Endothelial cell of umbilical vein (primary cell): ENCODE results near the gene UNC5C. TPM values are rescaled to one million over a fixed set of nuclear protein-coding genes. Genes with fewer than 3 reads are reported as not detected.

ENCODE experiments used
- BruUV-seq: library from RNA; stranded (reverse); fragments of 400-500 nt; replicated peaks from 2 replicates; lab custom pipeline; 2021; lab: Mats Ljungman, UMichigan
- CTCF ChIA-PET: fragments of 300-600, 350-600 bp; sonication (Branson Sonifier 250); formaldehyde crosslinking; loops from one replicate; lab custom pipeline; 2021; ENCODE audit warnings: antibody characterized with exemption, inconsistent platforms; lab: Charles Lee
- POLR2A ChIA-PET: fragments of 300-600, 350-600 bp; sonication (Branson Sonifier 250); formaldehyde crosslinking; loops from one replicate; lab custom pipeline; 2021; ENCODE audit warnings: antibody characterized with exemption, inconsistent platforms; lab: Charles Lee
- DNase-seq: peaks from one replicate; pipeline ENCODE4 v3.0.0-alpha.2; 2011; ENCODE audit warnings: low read depth, low spot score
- FAIRE-seq: peaks from 2 replicates; lab custom pipeline; 2011; peaks lifted over from hg19 to GRCh38; lab: Jason Lieb, UNC
- H2AFZ ChIP-seq: 2 replicates; pipeline ENCODE4 v1.6.0; 2012; ENCODE audit warnings: low read depth, low read length, control low read depth, inconsistent platforms
- H3K27ac ChIP-seq: 2 replicates; pipeline ENCODE4 v1.5.1; 2011; ENCODE audit warnings: low read depth, mild to moderate bottlenecking, control low read depth, low read length, moderate library complexity; ENCODE audit not compliant: insufficient read depth
- H3K27me3 ChIP-seq, 2 experiments: 2 replicates each; pipeline versions ENCODE4 v1.6.0 to v1.6.1; 2011; ENCODE audit warnings: low read length in 2 of 2, mixed read lengths in 1 of 2; ENCODE audit not compliant: control insufficient read depth in 2 of 2, insufficient read depth in 2 of 2
- H3K36me3 ChIP-seq, 2 experiments: 2 replicates in 1 of 2; 3 replicates in 1 of 2; pipeline ENCODE4 v1.5.1; 2011; ENCODE audit warnings: low read length in 2 of 2, mild to moderate bottlenecking in 1 of 2, moderate library complexity in 1 of 2; ENCODE audit not compliant: control insufficient read depth in 2 of 2, insufficient read depth in 2 of 2; ENCODE audit errors: extremely low read depth in 1 of 2
- H3K4me1 ChIP-seq: 3 replicates; pipeline ENCODE4 v1.5.1; 2011; ENCODE audit warnings: mild to moderate bottlenecking, low read length; ENCODE audit not compliant: control insufficient read depth, insufficient read depth; ENCODE audit errors: extremely low read depth
- H3K4me2 ChIP-seq: 2 replicates; pipeline ENCODE4 v1.6.1; 2011; ENCODE audit warnings: low read length, control low read depth, mixed read lengths; ENCODE audit not compliant: insufficient read depth
- H3K4me3 ChIP-seq, 3 experiments: fragments of 200-600 bp in 1 of 3; sonication (generic), shearing (Covaris generic) in 1 of 3; replicated peaks in 1 of 3; 2 replicates each; pipeline ENCODE4 v1.5.1; 2011 to 2016; ENCODE audit warnings: control low read depth in 3 of 3, low read length in 3 of 3, mild to moderate bottlenecking in 2 of 3, inconsistent platforms in 1 of 3, low read depth in 1 of 3, moderate library complexity in 1 of 3; ENCODE audit not compliant: insufficient read depth in 1 of 3
- H3K79me2 ChIP-seq: 2 replicates; pipeline ENCODE4 v1.6.0; 2012; ENCODE audit warnings: low read length, inconsistent platforms; ENCODE audit not compliant: control insufficient read depth, insufficient read depth
- H3K9ac ChIP-seq: replicated peaks from 2 replicates; pipeline ENCODE3; 2011; ENCODE audit warnings: low read length, control low read depth; ENCODE audit not compliant: insufficient read depth; ENCODE audit errors: extremely low read depth
- H3K9me1 ChIP-seq: replicated peaks from 3 replicates; pipeline ENCODE4 v1.6.0; 2011; ENCODE audit warnings: mild to moderate bottlenecking, low read length; ENCODE audit not compliant: control insufficient read depth, insufficient read depth; ENCODE audit errors: extremely low read depth
- H3K9me3 ChIP-seq: replicated peaks from 2 replicates; pipeline ENCODE4 v1.5.1; 2012; ENCODE audit warnings: low read length, inconsistent platforms; ENCODE audit not compliant: control insufficient read depth, insufficient read depth
- H4K20me1 ChIP-seq: replicated peaks from 2 replicates; pipeline ENCODE3; 2011; ENCODE audit warnings: mild to moderate bottlenecking, low read length; ENCODE audit not compliant: control insufficient read depth, insufficient read depth; ENCODE audit errors: extremely low read depth
- GATA2 ChIP-seq: IDR thresholded peaks from 2 replicates; pipeline ENCODE4 v1.7.0; 2011; ENCODE audit warnings: low read depth, mild to moderate bottlenecking, moderate library complexity, mixed read lengths, low read length; ENCODE audit not compliant: insufficient read length, insufficient read depth
- dilution Hi-C: fragments of 300-500 bp; cut with MboI; formaldehyde crosslinking; loops from one replicate; pipeline ENCODE4 v1.15.0; 2019; ENCODE audit warnings: low sequenced_read_pairs; ENCODE audit not compliant: extremely low pct_ligation_motif_present
- intact Hi-C: fragments of 100-400 bp; cut with micrococcal nuclease; formaldehyde crosslinking; loops from one replicate; pipeline ENCODE4 v1.10.0; 2022
- polyA plus RNA-seq, 4 experiments: library from polyadenylated mRNA; depleted of rRNA in 3 of 4; stranded (reverse) in 3 of 4; unstranded in 1 of 4; fragments of >200 nt; gene quantifications; 2 replicates each; pipeline versions ENCODE4 v1.2.1 to v1.2.3, GENCODE V29; 2011 to 2012; ENCODE audit warnings: missing spikeins in 1 of 4
- total RNA-seq: library from RNA; stranded (reverse); gene quantifications from 2 replicates; pipeline ENCODE4 v1.2.3, GENCODE V29; 2021

Gene UNC5C
- total and polyA plus RNA-seq, 2 donors (not counting 3 experiments of a cell fraction or from before 2014, with no cell fraction given) = 0.44 to 0.53 TPM

DNA sequence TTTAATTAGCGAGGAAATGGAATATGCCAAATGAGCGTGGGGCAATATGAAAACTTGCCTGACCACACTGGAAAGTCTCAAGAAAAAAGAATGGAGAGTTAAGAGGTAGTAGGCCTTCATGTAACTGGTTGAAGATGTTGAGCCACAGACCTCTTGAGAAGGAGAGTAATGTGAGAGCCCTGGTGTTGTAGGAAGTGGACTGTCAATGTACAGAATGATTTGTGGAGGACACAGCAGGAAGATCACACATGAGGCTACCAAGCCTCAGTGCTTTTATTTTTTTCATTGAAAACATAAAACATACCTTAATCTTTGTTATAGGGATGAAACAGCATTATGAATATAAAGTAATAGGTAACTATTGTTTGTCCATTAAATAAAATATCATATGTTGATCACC lies 331.6 kb downstream of the UNC5C start:
- Histone ChIP-seq H3K9me1 (no peaks in the 10 kb centered on the region), H3K27me3 (no peaks in the 10 kb centered on the region), H3K4me1 (no peaks in the 10 kb centered on the region), H3K79me2 (no peaks in the 10 kb centered on the region), H3K9me3 (no peaks in the 10 kb centered on the region), H3K4me3 (no peak overlapping the region), H3K9ac (no peak overlapping the region), H3K4me2 (no peak overlapping the region), H3K27ac (no peak overlapping the region), H3K36me3 (no peaks in the 10 kb centered on the region), H2AFZ (no peak overlapping the region), H4K20me1 (no peaks in the 10 kb centered on the region)
- intact Hi-C loops (no loop called here), dilution Hi-C loops (no loop called here)
- CTCF ChIA-PET = interaction anchor here (0.8 kb wide), 1 partner anchor 54 kb away, joined by 3 read pairs; no protein-coding TSS in a partner anchor
- TF ChIP-seq GATA2 = no peak
- FAIRE-seq = no peak
- POLR2A ChIA-PET = no interaction called here
- BruUV-seq = no TSS peak
- DNase-seq = no peak

DNA sequence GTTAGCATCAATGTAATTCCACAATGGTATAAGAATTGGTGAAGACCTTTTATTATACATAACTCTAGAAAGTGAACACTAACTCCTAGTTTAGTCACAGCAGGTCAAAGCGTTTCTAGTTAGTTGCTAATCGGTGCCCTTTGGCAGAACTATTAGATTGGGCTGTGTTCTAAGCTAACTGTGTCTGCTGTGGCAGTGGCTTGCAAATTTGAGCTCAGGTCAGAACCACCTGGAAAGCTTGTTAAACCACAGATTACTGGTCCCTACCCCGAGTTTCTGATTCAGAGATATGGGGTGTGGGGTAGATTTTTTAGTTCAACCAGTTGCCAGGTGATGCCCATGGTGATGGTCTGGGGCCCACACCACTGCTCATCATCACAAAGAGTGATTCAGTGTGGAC lies 332.1 kb downstream of the UNC5C start:
- Histone ChIP-seq H3K79me2 (no peaks in the 10 kb centered on the region), H3K27me3 (no peaks in the 10 kb centered on the region), H3K4me2 (no peak overlapping the region), H3K4me1 (no peaks in the 10 kb centered on the region), H3K9me1 (no peaks in the 10 kb centered on the region), H3K9ac (no peak overlapping the region), H3K36me3 (no peaks in the 10 kb centered on the region), H3K27ac (no peak overlapping the region), H3K4me3 (no peak overlapping the region), H3K9me3 (no peaks in the 10 kb centered on the region), H2AFZ (no peak overlapping the region), H4K20me1 (no peaks in the 10 kb centered on the region)
- BruUV-seq = no TSS peak
- DNase-seq (no peak), FAIRE-seq (no peak)
- no peak for TF ChIP-seq GATA2
- POLR2A ChIA-PET = no interaction called here
- dilution Hi-C loops = no loop called here
- intact Hi-C loops = no loop called here
- CTCF ChIA-PET = interaction anchor here (0.8 kb wide), 1 partner anchor 55 kb away, joined by 3 read pairs; no protein-coding TSS in a partner anchor
